SU-DHL-6 (cell line): ENCODE results near the gene NPAS3.

Experiments used
- CTCF ChIP-seq: fragments of 200-600 bp; sonication (generic); IDR thresholded peaks from one replicate; pipeline ENCODE4 v1.5.1; 2017; ENCODE audit warnings: antibody characterized with exemption, mild to moderate bottlenecking, low read length, moderate library complexity; ENCODE audit not compliant: insufficient read depth, poor library complexity, severe bottlenecking
- EZH2phosphoT487 ChIP-seq: fragments of 200-600 bp; sonication (generic), shearing (Covaris generic); conservative IDR thresholded peaks from 2 replicates; pipeline ENCODE4 v1.6.1; 2018; ENCODE audit warnings: mild to moderate bottlenecking, antibody characterized with exemption, low read length, moderate library complexity, mixed read lengths

GRCh38 chr14:33808187-33808586, 869.5 kb downstream of the NPAS3 start:
- TF ChIP-seq CTCF = no peak
- no peak for TF ChIP-seq EZH2phosphoT487
